LNCAP (cell line): Measurements from ENCODE around the gene ZNF746.

Experiments used
- CTCF ChIP-seq: fragments of 450-650 bp; IDR thresholded peaks from 2 replicates; pipeline ENCODE4 v1.5.1; 2017; ENCODE audit warnings: mild to moderate bottlenecking

ZNF746 gene

GRCh38 chr7:149497467-149498261, at the start of gene ZNF746:
Gene ZNF746 (minus strand): TSS chr7:149497809. CDS start chr7:149497536, 273 bp downstream.
- peak; percentile 63 for TF ChIP-seq CTCF

DNA sequence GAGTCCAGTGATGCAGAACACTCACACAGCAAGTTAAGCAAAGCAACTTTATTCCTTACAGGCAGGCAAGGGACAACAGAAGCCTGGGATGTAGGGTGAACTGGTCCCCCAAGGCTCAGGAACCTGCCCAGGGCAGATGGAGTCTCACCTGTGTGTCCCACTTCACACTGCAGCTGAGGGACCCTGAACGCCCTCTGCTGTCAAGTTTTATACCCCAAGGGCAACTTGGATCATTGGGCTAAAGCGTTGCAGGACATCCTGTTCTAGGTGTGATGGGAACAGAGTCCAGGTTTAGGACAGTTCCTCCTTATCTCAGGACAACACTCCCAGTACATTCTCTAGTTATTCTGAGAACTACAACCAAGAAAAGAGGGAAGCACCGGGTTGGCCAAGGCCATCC, 49.5 kb upstream of the ZNF746 start:
- no peak for TF ChIP-seq CTCF

- TF ChIP-seq CTCF, result no peak
These were observed 48.7 kb upstream of the ZNF746 start for GRCh38 chr7:149546331-149546730.

GRCh38 chr7:149544028-149544427, 46.4 kb upstream of the ZNF746 start:
- no peak for TF ChIP-seq CTCF

DNA sequence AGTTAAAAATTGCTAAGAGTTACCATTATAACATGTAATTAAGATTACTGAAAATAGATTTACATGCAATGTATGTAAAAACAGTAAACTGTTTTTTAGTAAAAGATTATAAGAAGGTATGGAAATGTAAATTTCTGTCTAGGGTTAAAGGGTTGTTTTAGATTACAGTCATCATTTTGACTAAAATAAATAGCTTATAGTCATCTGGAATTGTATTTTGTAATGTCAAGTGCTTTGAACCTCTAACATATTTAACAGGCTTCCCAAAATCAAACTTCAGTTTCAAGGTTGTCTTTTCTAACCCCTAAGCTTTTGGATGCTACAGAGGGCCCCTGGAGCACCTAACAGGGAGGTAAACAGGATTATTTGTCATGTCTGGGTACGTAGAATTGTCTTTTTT, 35.0 kb upstream of the ZNF746 start:
- TF ChIP-seq CTCF, result no peak

- no peak for TF ChIP-seq CTCF
These were observed 31.6 kb upstream of the ZNF746 start for GRCh38 chr7:149529136-149529718.

GRCh38 chr7:149527414-149527813, 29.8 kb upstream of the ZNF746 start:
- no peak for TF ChIP-seq CTCF
